ENCODE data around the gene BRWD1.

BRWD1 gene

DNA sequence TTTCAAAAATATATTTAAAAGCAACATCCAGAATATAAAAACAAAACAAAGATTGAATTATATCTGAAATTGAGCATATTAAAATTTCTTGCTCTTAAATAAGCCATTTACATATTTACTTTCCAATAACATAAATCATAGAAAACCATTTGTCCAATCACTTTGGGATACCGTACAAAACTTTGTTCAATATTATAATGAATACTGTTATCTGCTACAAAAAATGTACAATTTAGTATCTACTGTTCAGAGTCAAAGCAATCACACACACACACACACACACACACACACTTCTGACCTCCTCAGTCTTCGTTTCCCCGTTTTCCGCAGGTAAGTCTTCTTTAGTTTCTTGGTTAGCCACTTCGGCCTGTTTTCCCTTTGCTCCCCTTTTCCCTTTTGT, 31.4 kb upstream of the BRWD1 start:
- DNase-seq (ENCODE audit: low read depth) = no peak
- H3K4me3 ChIP-seq (ENCODE audit: low read depth, low read length) = no peak overlapping the region
- TF ChIP-seq, protein P1, sequence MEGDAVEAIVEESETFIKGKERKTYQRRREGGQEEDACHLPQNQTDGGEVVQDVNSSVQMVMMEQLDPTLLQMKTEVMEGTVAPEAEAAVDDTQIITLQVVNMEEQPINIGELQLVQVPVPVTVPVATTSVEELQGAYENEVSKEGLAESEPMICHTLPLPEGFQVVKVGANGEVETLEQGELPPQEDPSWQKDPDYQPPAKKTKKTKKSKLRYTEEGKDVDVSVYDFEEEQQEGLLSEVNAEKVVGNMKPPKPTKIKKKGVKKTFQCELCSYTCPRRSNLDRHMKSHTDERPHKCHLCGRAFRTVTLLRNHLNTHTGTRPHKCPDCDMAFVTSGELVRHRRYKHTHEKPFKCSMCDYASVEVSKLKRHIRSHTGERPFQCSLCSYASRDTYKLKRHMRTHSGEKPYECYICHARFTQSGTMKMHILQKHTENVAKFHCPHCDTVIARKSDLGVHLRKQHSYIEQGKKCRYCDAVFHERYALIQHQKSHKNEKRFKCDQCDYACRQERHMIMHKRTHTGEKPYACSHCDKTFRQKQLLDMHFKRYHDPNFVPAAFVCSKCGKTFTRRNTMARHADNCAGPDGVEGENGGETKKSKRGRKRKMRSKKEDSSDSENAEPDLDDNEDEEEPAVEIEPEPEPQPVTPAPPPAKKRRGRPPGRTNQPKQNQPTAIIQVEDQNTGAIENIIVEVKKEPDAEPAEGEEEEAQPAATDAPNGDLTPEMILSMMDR (IDR thresholded peaks at IDR 0.05; ENCODE audit: insufficient read depth, low read depth, low read length, missing control alignments) = no peak

DNA sequence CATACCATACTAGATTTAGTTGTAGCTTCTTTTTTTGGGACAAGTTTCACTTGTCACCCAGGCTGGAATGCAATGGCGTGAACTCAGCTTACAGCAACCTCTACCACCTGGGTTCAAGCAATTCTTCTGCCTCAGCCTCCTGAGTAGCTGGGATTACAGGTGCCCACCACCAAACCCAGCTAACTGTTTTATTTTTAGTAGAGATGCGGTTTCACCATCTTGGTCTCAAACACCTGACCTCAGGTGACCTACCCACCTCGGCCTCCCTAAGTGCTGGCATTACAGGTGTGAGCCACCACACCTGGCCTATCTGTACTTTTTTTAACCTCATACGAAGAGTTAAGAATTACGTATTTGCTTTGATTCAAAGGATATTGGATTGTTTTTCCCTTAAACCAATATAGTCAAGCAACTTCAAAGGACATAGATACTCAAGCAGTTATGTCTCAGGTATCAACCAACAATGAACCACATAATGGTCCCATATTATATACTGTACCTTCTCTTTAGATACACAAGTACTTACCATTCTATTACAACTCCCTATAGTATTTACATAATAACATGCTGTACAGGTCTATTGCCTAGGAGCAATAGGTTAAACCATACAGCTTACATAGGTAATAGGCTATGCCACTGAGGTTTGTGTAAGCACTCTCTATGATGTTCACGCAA, 28.0 kb upstream of the BRWD1 start:
- TF ChIP-seq, protein P1 (IDR thresholded peaks at IDR 0.05; ENCODE audit: insufficient read depth, low read depth, low read length, missing control alignments) = no peak
- no peak overlapping the region for H3K4me3 ChIP-seq (ENCODE audit: low read depth, low read length)
- no peak for DNase-seq (ENCODE audit: low read depth)

DNA sequence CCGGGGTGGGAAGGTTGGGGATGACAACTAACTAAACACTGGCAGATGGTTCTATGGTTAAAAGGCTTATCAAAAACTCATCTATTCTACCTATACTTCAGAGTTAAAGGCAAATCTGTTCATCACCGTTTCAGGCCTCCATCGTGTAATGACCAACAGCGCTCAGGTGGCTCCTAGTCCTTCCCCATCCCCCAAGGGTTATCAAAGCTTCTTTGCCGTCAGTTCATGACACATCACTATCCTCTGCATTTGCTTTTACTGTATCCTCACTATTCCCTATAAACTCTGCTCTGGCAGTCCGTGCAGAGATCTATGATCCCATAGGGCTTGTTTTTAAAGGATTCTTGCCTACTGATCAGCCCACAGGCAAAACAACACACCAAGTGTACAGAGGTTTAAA, 27.3 kb upstream of the BRWD1 start:
- H3K4me3 ChIP-seq (ENCODE audit: low read depth, low read length) = no peak overlapping the region
- DNase-seq (ENCODE audit: low read depth) = no peak

DNA sequence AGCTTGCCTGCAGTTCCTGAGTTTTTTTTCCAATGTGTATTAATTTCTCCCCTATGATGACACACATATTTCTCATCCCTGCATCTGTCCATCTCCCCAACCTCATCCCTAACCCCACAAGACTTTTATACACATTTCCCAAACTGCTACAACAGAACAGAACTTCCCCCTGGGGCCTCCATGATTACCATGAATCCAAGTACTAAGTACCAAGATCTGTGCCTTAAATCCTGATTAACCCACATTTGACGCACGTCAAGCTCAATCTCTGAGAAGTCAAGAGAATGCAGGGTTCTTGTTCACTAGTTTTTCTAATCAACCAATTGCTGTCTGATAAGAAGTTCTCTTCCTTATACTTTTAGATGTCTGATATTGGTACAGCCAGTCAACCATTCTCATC, 25.8 kb upstream of the BRWD1 start:
- no peak for DNase-seq (ENCODE audit: low read depth)
- TF ChIP-seq, protein P1 (IDR thresholded peaks at IDR 0.05; ENCODE audit: insufficient read depth, low read depth, low read length, missing control alignments) = no peak
- H3K4me3 ChIP-seq (ENCODE audit: low read depth, low read length) = no peak overlapping the region

More for the DNA sequence above, 27.3 kb upstream of the BRWD1 start:
- TF ChIP-seq, protein P1 (IDR thresholded peaks at IDR 0.05; ENCODE audit: insufficient read depth, low read depth, low read length, missing control alignments) = no peak

DNA sequence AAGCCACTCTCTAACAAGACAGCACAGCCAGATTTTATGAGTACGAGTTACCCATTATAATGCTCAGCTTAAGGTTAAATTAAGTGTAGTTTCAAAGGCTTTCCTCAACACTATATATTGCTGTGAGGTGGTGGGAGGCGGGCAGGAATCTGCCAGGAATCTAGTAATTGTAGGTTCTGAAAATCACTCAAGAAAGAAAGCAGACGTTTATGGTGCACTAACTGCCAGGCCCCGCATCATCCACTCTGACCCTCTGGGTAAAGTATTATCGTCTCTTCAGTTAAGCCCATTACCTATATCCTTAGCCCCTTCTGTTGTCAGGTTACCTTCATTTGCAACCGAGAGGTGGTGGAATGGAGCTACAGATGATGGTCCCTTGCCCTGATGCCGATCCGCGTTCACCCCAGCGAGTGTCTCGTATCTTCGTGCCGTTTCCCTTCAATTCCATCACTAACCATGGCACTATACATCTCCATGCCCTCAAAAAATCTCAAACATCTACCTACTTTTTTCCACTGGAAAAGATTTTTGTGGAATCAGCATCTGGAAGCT, 23.1 kb upstream of the BRWD1 start:
- no peak overlapping the region for H3K4me3 ChIP-seq (ENCODE audit: low read depth, low read length)
- no peak for DNase-seq (ENCODE audit: low read depth)
- TF ChIP-seq, protein P1 (IDR thresholded peaks at IDR 0.05; ENCODE audit: insufficient read depth, low read depth, low read length, missing control alignments) = no peak

DNA sequence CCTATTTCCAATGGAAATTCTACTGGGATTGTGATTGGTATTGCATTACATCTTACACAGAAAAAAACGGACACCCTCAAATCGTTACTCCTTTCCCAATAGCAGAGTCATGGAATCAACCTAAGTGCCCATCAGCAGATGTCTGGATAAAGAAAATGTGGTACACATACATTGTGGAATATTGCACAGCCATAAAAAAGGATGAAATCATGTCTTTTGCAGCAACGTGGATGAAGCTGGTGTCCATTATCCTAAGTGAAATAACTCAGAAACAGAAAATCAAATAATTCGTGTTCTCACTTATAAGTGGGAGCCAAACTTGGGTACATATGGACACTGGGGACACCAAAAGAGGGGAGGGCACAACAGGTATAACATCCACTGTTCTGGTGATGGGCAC, 21.2 kb upstream of the BRWD1 start:
- no peak for DNase-seq (ENCODE audit: low read depth)
- TF ChIP-seq, protein P1 (IDR thresholded peaks at IDR 0.05; ENCODE audit: insufficient read depth, low read depth, low read length, missing control alignments) = no peak
- H3K4me3 ChIP-seq (ENCODE audit: low read depth, low read length) = no peak overlapping the region

DNA sequence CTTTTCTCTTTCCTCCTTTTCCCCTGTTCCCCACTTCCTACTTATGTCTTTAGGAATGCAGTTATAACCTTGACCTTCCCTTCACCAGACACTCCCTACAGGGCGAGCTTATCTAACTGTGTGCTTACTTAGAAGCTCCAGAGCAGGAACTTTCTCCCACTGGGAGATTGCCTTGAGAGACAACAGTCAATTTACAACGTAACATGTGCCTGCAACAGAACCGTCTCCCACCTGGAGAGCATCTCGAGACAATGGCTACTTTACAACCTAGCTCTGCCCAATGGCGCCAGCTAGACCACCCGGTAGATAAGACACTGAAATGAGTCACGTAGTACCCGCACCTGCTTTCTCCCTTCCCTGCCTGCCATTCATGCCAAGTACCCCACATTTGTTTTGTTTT, 18.7 kb upstream of the BRWD1 start:
- no peak for DNase-seq (ENCODE audit: low read depth)
- no peak overlapping the region for H3K4me3 ChIP-seq (ENCODE audit: low read depth, low read length)
- TF ChIP-seq, protein P1 (IDR thresholded peaks at IDR 0.05; ENCODE audit: insufficient read depth, low read depth, low read length, missing control alignments) = no peak
